BLaER1 (cell line): ENCODE results near the gene ADAP1.

ENCODE experiments used
- H3K27ac ChIP-seq: shearing (Covaris generic); formaldehyde crosslinking; 2 replicates; pipeline ENCODE4 v1.8.1; 2022
- H3K27me3 ChIP-seq: shearing (Covaris generic); formaldehyde crosslinking; 2 replicates; pipeline ENCODE4 v1.8.1; 2022
- H3K36me3 ChIP-seq: shearing (Covaris generic); formaldehyde crosslinking; 2 replicates; pipeline ENCODE4 v1.8.1; 2022
- H3K4me1 ChIP-seq: shearing (Covaris generic); formaldehyde crosslinking; 2 replicates; pipeline ENCODE4 v1.8.1; 2022
- H3K4me2 ChIP-seq: shearing (Covaris generic); formaldehyde crosslinking; 2 replicates; pipeline ENCODE4 v1.8.1; 2022
- H3K4me3 ChIP-seq: shearing (Covaris generic); formaldehyde crosslinking; 2 replicates; pipeline ENCODE4 v1.8.1; 2022
- H3K9ac ChIP-seq: shearing (Covaris generic); formaldehyde crosslinking; 2 replicates; pipeline ENCODE4 v1.8.1; 2022
- H3K9me3 ChIP-seq: shearing (Covaris generic); formaldehyde crosslinking; 2 replicates; pipeline ENCODE4 v1.8.1; 2022
- H4K20me1 ChIP-seq: shearing (Covaris generic); formaldehyde crosslinking; 2 replicates; pipeline ENCODE4 v1.8.1; 2022
- Cebpa-rat ChIP-seq: shearing (Covaris generic); IDR thresholded peaks from 2 replicates; pipeline ENCODE4 v1.8.1; 2022

Gene ADAP1

DNA sequence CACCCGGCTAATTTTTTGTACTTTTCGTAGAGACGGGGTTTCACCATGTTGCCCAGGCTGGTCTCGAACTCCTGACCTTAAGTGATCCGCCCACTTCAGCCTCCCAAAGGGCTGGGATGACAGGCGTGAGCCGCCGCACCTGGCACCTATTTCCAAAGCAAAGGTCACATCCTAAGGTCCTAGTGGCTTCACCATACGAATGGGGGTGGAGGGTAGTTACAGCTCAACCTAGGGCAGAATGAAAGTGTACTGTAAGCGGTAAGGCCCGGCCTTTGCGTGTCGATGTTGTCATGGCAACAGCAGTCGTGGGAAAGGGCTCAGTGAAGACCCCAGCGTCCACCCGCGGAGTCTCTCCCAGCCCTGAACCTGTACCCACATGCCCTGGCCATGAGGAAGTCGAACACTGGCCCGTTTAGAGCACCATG is 22.4 kb upstream of the ADAP1 start:
- TF ChIP-seq Cebpa-rat = no peak
- H3K36me3 ChIP-seq = peaks cover 17% of the 10 kb centered on the region
- H3K9ac ChIP-seq = peak overlapping the region; percentile 64; the same call in 1 of the 2 replicates
- H3K9me3 ChIP-seq = no peaks in the 10 kb centered on the region
- H3K27me3 ChIP-seq = no peaks in the 10 kb centered on the region
- H4K20me1 ChIP-seq = peaks cover 24% of the 10 kb centered on the region
- peaks cover 87% of the 10 kb centered on the region for H3K4me1 ChIP-seq
- H3K4me3 ChIP-seq = no peak overlapping the region; the same call in 1 of the 2 replicates
- H3K4me2 ChIP-seq = peak overlapping the region; percentile 84
- peak overlapping the region; percentile 92 for H3K27ac ChIP-seq

DNA sequence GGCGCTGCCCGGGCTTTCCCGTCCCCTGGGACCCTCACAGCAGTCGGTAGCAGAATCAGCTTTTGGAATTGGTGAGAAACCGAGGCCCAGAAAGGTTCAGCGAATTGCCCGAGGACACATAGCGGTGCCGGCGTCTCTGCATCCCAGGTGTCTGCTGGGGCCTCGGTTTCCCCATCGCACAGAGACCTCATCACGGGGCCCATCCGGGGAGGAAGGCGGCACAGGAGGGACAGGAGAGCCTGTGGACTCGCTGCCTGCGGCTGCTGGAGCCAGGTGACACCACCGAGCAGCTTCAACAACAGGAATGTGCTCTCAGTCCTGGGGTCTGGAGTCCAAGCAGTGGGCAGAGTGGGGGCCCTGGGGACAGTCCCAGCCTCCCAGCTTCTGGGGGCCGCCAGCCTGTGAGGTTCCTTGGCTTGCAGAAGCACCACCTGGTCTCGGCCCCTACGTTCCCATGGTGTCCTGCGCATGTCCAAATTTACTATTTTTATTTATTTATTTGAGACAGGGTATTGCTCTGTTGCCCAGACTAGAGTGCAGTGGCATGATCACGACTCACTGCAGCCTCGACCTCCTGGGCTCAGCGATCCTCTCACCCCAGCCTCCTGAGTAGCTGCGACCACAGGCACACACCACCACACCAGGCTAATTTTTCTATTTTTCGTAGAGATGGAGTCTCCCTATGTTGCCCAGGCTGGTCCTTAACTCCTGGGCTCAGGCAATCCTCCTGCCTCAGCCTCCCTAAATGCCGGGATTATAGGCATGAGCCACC is 21.4 kb upstream of the ADAP1 start:
- Histone ChIP-seq H3K4me1 (peaks cover 87% of the 10 kb centered on the region), H3K4me3 (peak overlapping the region; percentile 40; the same call in 1 of the 2 replicates), H3K36me3 (peaks cover 27% of the 10 kb centered on the region), H4K20me1 (peaks cover 24% of the 10 kb centered on the region), H3K9ac (peak overlapping the region; percentile 41; the same call in 1 of the 2 replicates), H3K9me3 (no peaks in the 10 kb centered on the region), H3K27ac (peak overlapping the region; percentile 92), H3K27me3 (no peaks in the 10 kb centered on the region), H3K4me2 (peak overlapping the region; percentile 84)
- no peak for TF ChIP-seq Cebpa-rat

DNA sequence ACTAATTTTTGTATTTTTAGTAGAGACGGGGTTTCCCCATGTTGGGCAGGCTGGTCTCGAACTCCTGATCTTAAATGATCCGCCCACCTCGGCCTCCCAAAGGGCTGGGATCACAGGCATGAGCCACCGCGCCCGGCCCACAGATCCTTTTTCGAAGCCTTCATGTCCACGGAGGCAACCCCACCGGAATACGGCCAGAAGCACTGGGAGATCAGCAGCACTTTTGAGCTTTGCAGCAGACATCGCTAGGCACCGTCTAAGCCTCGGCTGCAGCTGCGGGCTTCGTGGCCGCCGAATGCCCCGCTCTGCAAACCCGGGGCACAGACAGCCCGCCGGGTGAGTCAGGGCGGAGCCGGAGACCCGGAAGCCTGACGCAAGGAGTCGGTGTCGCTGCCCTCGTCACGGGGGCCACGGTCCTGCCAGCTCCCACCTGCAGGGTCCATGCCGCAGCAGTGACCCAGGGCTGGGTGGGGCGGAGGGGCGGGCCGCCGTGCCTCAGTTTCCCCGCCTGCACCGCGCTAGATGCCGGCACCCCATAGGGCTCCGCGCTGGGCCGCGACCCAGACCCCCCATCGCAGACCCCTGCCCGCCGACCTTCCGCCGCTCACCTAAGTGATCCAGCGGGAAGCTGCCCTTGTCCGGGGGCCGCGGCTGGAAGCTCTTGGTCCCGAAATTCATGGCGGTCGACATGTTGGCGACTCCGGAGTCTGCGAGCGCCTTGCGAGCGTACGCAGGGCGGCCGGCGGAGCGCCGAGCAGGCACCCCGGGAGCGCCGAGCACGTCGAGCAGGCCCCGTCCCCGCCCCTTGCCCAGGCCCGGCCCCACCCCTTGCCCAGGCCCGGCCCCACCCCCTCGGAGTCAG is 20.6 kb upstream of the ADAP1 start, which contains the start of gene COX19:
Gene COX19 (minus strand): TSS at position 730 of the 862 bp plus-strand sequence. CDS start 40 bp downstream, at position 690.
- H3K36me3 ChIP-seq = peaks cover 35% of the 10 kb centered on the region
- no peak for TF ChIP-seq Cebpa-rat
- peak within 1 kb of the TSS; percentile 97 for H3K9ac ChIP-seq
- peak within 1 kb of the TSS; percentile 92 for H3K4me2 ChIP-seq
- no peaks in the 10 kb centered on the region for H3K27me3 ChIP-seq
- no peaks in the 10 kb centered on the region for H3K9me3 ChIP-seq
- peak within 1 kb of the TSS; percentile 96 for H3K4me3 ChIP-seq
- H3K4me1 ChIP-seq = peaks cover 87% of the 10 kb centered on the region
- H4K20me1 ChIP-seq = peaks cover 30% of the 10 kb centered on the region
- peak within 1 kb of the TSS; percentile 98 for H3K27ac ChIP-seq

DNA sequence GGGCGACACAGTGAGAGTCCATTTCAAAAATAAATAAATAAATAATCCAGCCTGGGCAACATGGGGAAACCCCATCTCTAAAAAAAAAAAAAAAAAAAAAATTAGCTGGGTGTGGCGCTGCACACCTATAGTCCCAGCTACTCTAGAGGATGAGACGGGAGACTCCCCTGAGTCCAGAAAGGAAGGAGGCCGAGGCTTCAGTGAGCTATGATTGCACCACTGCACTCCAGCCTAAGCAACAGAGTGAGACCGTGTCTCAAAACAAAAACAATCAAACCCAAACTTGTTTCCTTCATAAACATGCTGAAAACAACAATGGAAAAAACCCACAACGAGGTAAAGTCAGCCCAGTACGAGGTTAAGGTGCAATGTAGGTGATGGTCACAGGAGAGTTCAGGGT is 19.7 kb upstream of the ADAP1 start:
- Histone ChIP-seq H4K20me1 (peaks cover 39% of the 10 kb centered on the region), H3K27me3 (no peaks in the 10 kb centered on the region), H3K36me3 (peaks cover 44% of the 10 kb centered on the region), H3K4me2 (peak overlapping the region; percentile 92), H3K9me3 (no peaks in the 10 kb centered on the region), H3K4me1 (peaks cover 87% of the 10 kb centered on the region), H3K4me3 (peak overlapping the region; percentile 96), H3K9ac (peak overlapping the region; percentile 97), H3K27ac (peak overlapping the region; percentile 98)
- TF ChIP-seq Cebpa-rat = 0 out of 2 replicates have a peak, but pooled peaks have one; percentile 21

GRCh38 chr7:973312-973711 is 18.8 kb upstream of the ADAP1 start:
- peaks cover 47% of the 10 kb centered on the region for H4K20me1 ChIP-seq
- no peaks in the 10 kb centered on the region for H3K9me3 ChIP-seq
- peak overlapping the region; percentile 97 for H3K9ac ChIP-seq
- peaks cover 53% of the 10 kb centered on the region for H3K36me3 ChIP-seq
- TF ChIP-seq Cebpa-rat = no peak
- H3K27me3 ChIP-seq = no peaks in the 10 kb centered on the region
- H3K4me2 ChIP-seq = peak overlapping the region; percentile 92
- peak overlapping the region; percentile 98 for H3K27ac ChIP-seq
- H3K4me3 ChIP-seq = peak overlapping the region; percentile 96
- peaks cover 87% of the 10 kb centered on the region for H3K4me1 ChIP-seq

DNA sequence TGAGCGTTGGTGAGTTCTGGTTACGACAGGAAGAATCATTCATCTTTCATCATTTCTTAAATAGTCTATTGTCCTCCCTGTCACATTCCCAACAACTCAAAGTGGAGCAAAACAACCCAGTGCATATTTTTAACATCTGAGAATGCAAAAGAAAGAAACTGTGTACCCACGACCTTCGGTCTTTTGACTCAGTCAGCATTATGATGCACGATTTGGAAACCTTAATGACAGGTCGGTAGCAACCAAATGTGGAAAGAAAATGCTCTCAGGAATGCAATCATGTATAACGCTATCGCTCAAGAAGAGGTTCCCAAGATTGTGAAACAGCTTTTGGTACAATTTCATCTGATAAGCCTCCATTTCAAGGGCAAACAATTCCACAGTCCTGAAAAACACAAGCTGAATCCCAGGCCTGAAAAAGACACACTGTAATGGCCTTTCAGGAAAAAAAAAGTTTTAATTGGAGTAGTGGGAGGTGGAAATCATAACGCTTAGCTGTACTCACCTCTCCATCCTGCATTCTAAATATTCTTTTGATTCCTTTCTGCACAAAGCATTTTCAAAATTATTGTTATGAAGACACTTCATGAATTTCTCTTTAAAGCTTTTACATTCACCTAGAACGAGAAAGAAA is 18.3 kb upstream of the ADAP1 start:
- Histone ChIP-seq H4K20me1 (peaks cover 52% of the 10 kb centered on the region), H3K9me3 (no peaks in the 10 kb centered on the region), H3K27me3 (no peaks in the 10 kb centered on the region), H3K4me3 (peak overlapping the region; percentile 96), H3K9ac (peak overlapping the region; percentile 97), H3K4me1 (peaks cover 87% of the 10 kb centered on the region), H3K36me3 (peaks cover 58% of the 10 kb centered on the region), H3K27ac (peak overlapping the region; percentile 98), H3K4me2 (peak overlapping the region; percentile 92)
- peak; percentile 38; the same call in 1 of the 2 replicates for TF ChIP-seq Cebpa-rat

GRCh38 chr7:972110-972509 is 17.6 kb upstream of the ADAP1 start:
- Histone ChIP-seq H3K27me3 (no peaks in the 10 kb centered on the region), H3K9ac (peak overlapping the region; percentile 97), H4K20me1 (peaks cover 59% of the 10 kb centered on the region), H3K27ac (peak overlapping the region; percentile 98), H3K36me3 (peaks cover 65% of the 10 kb centered on the region), H3K4me3 (peak overlapping the region; percentile 96), H3K9me3 (no peaks in the 10 kb centered on the region), H3K4me2 (peak overlapping the region; percentile 92), H3K4me1 (peaks cover 87% of the 10 kb centered on the region)
- TF ChIP-seq Cebpa-rat = no peak

DNA sequence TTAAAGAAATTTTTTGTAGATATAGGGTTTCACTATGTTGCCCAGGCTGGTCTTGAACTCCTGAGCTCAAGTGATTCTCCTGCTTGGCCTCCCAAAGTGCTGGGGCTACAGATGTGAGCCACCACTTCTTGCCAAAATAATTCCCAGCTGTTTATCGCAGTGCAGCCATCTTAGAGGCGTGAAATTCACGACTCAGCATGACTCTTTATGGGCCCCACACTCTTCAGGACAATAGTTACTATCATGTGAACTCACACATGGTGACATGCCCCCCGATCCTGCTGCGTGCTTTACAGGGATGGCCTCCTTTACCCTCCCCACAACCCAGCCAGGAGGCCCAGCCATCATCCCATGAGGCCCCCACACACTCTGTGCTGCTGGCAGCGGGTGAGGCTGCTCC is 16.3 kb upstream of the ADAP1 start:
- TF ChIP-seq Cebpa-rat = no peak
- no peak overlapping the region; the same call in 1 of the 2 replicates for H3K4me3 ChIP-seq
- peak overlapping the region; percentile 92 for H3K4me2 ChIP-seq
- peak overlapping the region; percentile 97 for H3K9ac ChIP-seq
- H3K27ac ChIP-seq = peak overlapping the region; percentile 98
- H3K27me3 ChIP-seq = no peaks in the 10 kb centered on the region
- peaks cover 74% of the 10 kb centered on the region for H3K36me3 ChIP-seq
- H3K4me1 ChIP-seq = peaks cover 87% of the 10 kb centered on the region
- H4K20me1 ChIP-seq = peaks cover 73% of the 10 kb centered on the region
- H3K9me3 ChIP-seq = no peaks in the 10 kb centered on the region

- TF ChIP-seq Cebpa-rat = no peak
- H3K27ac ChIP-seq = peak overlapping the region; percentile 66
These were observed 14.9 kb upstream of the ADAP1 start for GRCh38 chr7:969403-969802.

More at GRCh38 chr7:969403-969802, 14.9 kb upstream of the ADAP1 start:
- H3K36me3 ChIP-seq = peaks cover 74% of the 10 kb centered on the region
- no peak overlapping the region for H3K4me3 ChIP-seq
- H3K4me1 ChIP-seq = peaks cover 98% of the 10 kb centered on the region
- H4K20me1 ChIP-seq = peaks cover 73% of the 10 kb centered on the region
- H3K9ac ChIP-seq = peak overlapping the region; percentile 44; the same call in 1 of the 2 replicates
- peak overlapping the region; percentile 92 for H3K4me2 ChIP-seq
- H3K27me3 ChIP-seq = no peaks in the 10 kb centered on the region
- no peaks in the 10 kb centered on the region for H3K9me3 ChIP-seq
